Astrocyte (in vitro differentiated cells and primary cell): ENCODE results near the gene DLK1. TPM values are rescaled to one million over a fixed set of nuclear protein-coding genes. Genes with fewer than 3 reads are reported as not detected.

Experiments used
- DNase-seq: peaks from one replicate; pipeline ENCODE4 v3.0.0-alpha.2; 2010; ENCODE audit warnings: low read depth
- FAIRE-seq: peaks from 2 replicates; lab custom pipeline; 2011; peaks lifted over from hg19 to GRCh38; lab: Jason Lieb, UNC
- H2AFZ ChIP-seq: 2 replicates; pipeline ENCODE4 v1.6.0; 2012; ENCODE audit warnings: low read depth, low read length, inconsistent platforms
- H3K27ac ChIP-seq: 2 replicates; pipeline ENCODE4 v1.5.1; 2011; ENCODE audit warnings: low read depth, low read length, inconsistent platforms
- H3K27me3 ChIP-seq: 2 replicates; pipeline ENCODE4 v1.6.0; 2011; ENCODE audit warnings: low read length, inconsistent platforms; ENCODE audit not compliant: insufficient read depth
- H3K36me3 ChIP-seq: 2 replicates; pipeline ENCODE4 v1.5.1; 2011; ENCODE audit warnings: low read length, inconsistent platforms; ENCODE audit not compliant: insufficient read depth
- H3K4me1 ChIP-seq: 2 replicates; pipeline ENCODE4 v1.5.1; 2011; ENCODE audit warnings: low read length, inconsistent platforms; ENCODE audit not compliant: insufficient read depth
- H3K4me2 ChIP-seq: 2 replicates; pipeline ENCODE4 v1.6.0; 2012; ENCODE audit warnings: low read length, inconsistent platforms
- H3K4me3 ChIP-seq: 2 replicates; pipeline ENCODE4 v1.5.1; 2011; ENCODE audit warnings: low read depth, mild to moderate bottlenecking, low read length, inconsistent platforms; ENCODE audit not compliant: insufficient read depth
- H3K79me2 ChIP-seq: 2 replicates; pipeline ENCODE4 v1.6.0; 2012; ENCODE audit warnings: mild to moderate bottlenecking, low read length, inconsistent platforms; ENCODE audit not compliant: insufficient read depth
- H3K9ac ChIP-seq: 2 replicates; pipeline ENCODE4 v1.6.0; 2012; ENCODE audit warnings: mild to moderate bottlenecking, low read length, inconsistent platforms
- H3K9me3 ChIP-seq: 2 replicates; pipeline ENCODE4 v1.5.1; 2012; ENCODE audit warnings: low read depth, mild to moderate bottlenecking, low read length, inconsistent platforms; ENCODE audit not compliant: insufficient read depth
- H4K20me1 ChIP-seq: 2 replicates; pipeline ENCODE4 v1.6.0; 2012; ENCODE audit warnings: low read length, inconsistent platforms; ENCODE audit not compliant: insufficient read depth
- H3K27ac Mint-ChIP-seq: one replicate; pipeline ENCODE4 v1.8.0; 2021; ENCODE audit warnings: mild to moderate bottlenecking, mixed read lengths; ENCODE audit not compliant: unreplicated experiment
- H3K27me3 Mint-ChIP-seq: one replicate; pipeline ENCODE4 v1.8.0; 2021; ENCODE audit warnings: low read depth, mixed read lengths; ENCODE audit not compliant: unreplicated experiment
- H3K36me3 Mint-ChIP-seq: one replicate; pipeline ENCODE4 v1.8.0; 2021; ENCODE audit warnings: low read depth, mixed read lengths; ENCODE audit not compliant: unreplicated experiment
- H3K4me1 Mint-ChIP-seq: one replicate; pipeline ENCODE4 v1.8.0; 2021; ENCODE audit warnings: low read depth, mixed read lengths; ENCODE audit not compliant: unreplicated experiment
- H3K4me3 Mint-ChIP-seq: one replicate; pipeline ENCODE4 v1.8.0; 2021; ENCODE audit warnings: mild to moderate bottlenecking, moderate library complexity, mixed read lengths; ENCODE audit not compliant: unreplicated experiment
- H3K9me3 Mint-ChIP-seq: one replicate; pipeline ENCODE4 v1.8.0; 2021; ENCODE audit warnings: mild to moderate bottlenecking, mixed read lengths; ENCODE audit not compliant: unreplicated experiment
- EZH2 ChIP-seq: IDR thresholded peaks from 2 replicates; pipeline ENCODE4 v1.6.1; 2012; ENCODE audit warnings: mild to moderate bottlenecking, low read length, inconsistent platforms; ENCODE audit not compliant: insufficient read depth
- total RNA-seq: library from RNA; stranded (reverse); gene quantifications from 2 replicates; pipeline ENCODE4 v1.2.1, GENCODE V29; 2021
- TF ChIP-seq, protein P1 (sequence below): IDR thresholded peaks from 2 replicates; pipeline ENCODE4 v1.5.1; 2011; ENCODE audit warnings: low read depth, mild to moderate bottlenecking, inconsistent platforms, low read length, moderate library complexity; ENCODE audit not compliant: insufficient read depth

The DLK1 gene
- total RNA-seq, 1 donor from 2014 or later = 2.7 TPM

DNA sequence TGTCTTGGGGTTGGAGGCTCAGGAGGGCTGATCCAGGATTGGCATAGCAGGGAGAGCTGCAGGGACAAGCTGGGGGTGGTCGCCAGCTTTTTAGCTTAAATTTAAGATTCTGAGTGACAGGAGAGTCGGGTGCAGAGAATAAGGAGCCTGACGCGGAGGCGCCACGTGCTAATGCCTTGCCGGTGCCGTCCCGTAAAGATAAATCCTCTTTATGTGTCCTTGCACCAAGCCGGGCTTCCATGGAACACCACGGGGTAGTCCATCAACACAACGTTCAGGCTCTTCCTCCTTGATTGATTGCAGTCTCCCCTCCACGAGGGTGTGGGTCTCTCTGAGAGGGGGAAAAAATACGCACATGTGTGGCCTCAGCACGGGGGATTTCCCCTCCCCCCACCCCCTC, 3.9 kb downstream of the DLK1 start:
- no peak overlapping the region for H3K27ac Mint-ChIP-seq
- H3K9me3 Mint-ChIP-seq = peaks cover 3% of the 10 kb centered on the region
- no peak overlapping the region for H3K9ac ChIP-seq
- H3K27ac ChIP-seq = no peak overlapping the region
- FAIRE-seq = no peak
- H3K36me3 Mint-ChIP-seq = peaks cover 6% of the 10 kb centered on the region
- no peak overlapping the region for H3K4me2 ChIP-seq
- H3K36me3 ChIP-seq = no peaks in the 10 kb centered on the region
- no peak overlapping the region for H3K4me3 Mint-ChIP-seq
- TF ChIP-seq, protein P1, sequence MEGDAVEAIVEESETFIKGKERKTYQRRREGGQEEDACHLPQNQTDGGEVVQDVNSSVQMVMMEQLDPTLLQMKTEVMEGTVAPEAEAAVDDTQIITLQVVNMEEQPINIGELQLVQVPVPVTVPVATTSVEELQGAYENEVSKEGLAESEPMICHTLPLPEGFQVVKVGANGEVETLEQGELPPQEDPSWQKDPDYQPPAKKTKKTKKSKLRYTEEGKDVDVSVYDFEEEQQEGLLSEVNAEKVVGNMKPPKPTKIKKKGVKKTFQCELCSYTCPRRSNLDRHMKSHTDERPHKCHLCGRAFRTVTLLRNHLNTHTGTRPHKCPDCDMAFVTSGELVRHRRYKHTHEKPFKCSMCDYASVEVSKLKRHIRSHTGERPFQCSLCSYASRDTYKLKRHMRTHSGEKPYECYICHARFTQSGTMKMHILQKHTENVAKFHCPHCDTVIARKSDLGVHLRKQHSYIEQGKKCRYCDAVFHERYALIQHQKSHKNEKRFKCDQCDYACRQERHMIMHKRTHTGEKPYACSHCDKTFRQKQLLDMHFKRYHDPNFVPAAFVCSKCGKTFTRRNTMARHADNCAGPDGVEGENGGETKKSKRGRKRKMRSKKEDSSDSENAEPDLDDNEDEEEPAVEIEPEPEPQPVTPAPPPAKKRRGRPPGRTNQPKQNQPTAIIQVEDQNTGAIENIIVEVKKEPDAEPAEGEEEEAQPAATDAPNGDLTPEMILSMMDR = no peak
- no peak for TF ChIP-seq EZH2
- no peaks in the 10 kb centered on the region for H3K79me2 ChIP-seq
- H3K9me3 ChIP-seq = no peaks in the 10 kb centered on the region
- H3K27me3 Mint-ChIP-seq = peaks cover 62% of the 10 kb centered on the region
- no peak overlapping the region for H2AFZ ChIP-seq
- H3K4me3 ChIP-seq = no peak overlapping the region
- H4K20me1 ChIP-seq = no peaks in the 10 kb centered on the region
- no peaks in the 10 kb centered on the region for H3K4me1 ChIP-seq
- no peaks in the 10 kb centered on the region for H3K4me1 Mint-ChIP-seq
- no peak for DNase-seq
- peaks cover 75% of the 10 kb centered on the region for H3K27me3 ChIP-seq

- H2AFZ ChIP-seq = no peak overlapping the region
- H3K27me3 ChIP-seq = peaks cover 72% of the 10 kb centered on the region
- H3K4me3 ChIP-seq = no peak overlapping the region
- H3K36me3 ChIP-seq = no peaks in the 10 kb centered on the region
- H3K79me2 ChIP-seq = no peaks in the 10 kb centered on the region
- FAIRE-seq (no peak), DNase-seq (no peak)
- Mint-ChIP-seq H3K36me3 (peaks cover under 1% of the 10 kb centered on the region), H3K27ac (no peak overlapping the region), H3K9me3 (peaks cover 3% of the 10 kb centered on the region), H3K4me3 (no peak overlapping the region), H3K27me3 (peaks cover 57% of the 10 kb centered on the region), H3K4me1 (no peaks in the 10 kb centered on the region)
- H3K27ac ChIP-seq = no peak overlapping the region
- H3K9ac ChIP-seq = no peak overlapping the region
- no peak overlapping the region for H3K4me2 ChIP-seq
- no peaks in the 10 kb centered on the region for H3K9me3 ChIP-seq
- no peaks in the 10 kb centered on the region for H3K4me1 ChIP-seq
- no peaks in the 10 kb centered on the region for H4K20me1 ChIP-seq
- no peak for TF ChIP-seq EZH2
- TF ChIP-seq, protein P1 = no peak
These were observed 4.4 kb downstream of the DLK1 start for GRCh38 chr14:100731011-100731670.
